Effector CD4-positive, alpha-beta T cell (primary cell): Measurements from ENCODE around the gene CTTN.
A peak's percentile ranks its signal among the peaks of the same experiment; 100 is the strongest.

Source experiments
- DNase-seq: peaks from one replicate; pipeline ENCODE4 v3.0.0-alpha.2; 2020
- total RNA-seq: gene quantifications from one replicate; lab custom pipeline; 2026; lab: John Stamatoyannopoulos, UW

The CTTN gene
- 0.56 reads per million for total RNA-seq

GRCh38 chr11:70397983-70398833, at the start of gene CTTN:
TSS of gene CTTN (plus strand) at chr11:70398529. CDS start at chr11:70407298, 8,769 bp downstream.
- peak; percentile 41 for DNase-seq

DNA sequence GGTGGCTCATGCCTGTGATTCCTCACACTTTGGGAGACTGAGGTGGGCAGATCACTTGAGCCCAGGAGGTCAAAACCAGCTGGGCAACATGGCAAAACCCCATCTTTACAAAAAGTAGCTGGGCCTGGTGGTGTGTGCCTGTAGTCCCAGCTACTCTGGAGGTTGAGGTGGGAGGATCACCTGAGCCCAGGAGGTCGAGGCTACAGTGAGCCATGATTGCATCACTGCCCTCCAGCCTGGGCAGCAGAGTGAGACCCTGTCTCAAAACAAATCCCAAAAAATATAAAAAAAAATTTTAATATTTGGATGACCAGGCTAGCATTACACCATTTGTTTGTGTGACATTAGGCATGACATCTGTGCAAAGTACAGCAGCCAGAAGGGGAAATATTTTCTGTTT, 49.7 kb upstream of the CTTN start:
- DNase-seq = no peak

DNA sequence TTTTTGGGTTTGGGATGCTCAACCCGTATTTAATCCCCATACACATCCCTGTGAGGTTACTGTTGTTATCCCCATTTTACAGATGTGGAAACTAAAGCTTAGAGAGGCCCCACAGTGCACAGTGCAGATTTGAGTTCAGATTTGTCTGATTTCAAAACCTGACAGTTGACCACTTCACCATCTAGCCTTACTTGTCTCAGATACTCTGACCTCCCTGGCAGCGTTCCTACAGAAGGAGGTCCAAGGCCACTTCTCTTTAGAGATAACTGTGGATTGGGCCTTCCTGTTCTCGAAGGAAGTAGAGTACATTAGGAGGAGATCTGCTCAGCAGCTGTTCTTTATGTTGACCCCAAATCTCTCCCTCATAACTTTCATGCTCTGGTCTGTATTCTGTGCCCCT, 46.7 kb upstream of the CTTN start:
- no peak for DNase-seq

DNA sequence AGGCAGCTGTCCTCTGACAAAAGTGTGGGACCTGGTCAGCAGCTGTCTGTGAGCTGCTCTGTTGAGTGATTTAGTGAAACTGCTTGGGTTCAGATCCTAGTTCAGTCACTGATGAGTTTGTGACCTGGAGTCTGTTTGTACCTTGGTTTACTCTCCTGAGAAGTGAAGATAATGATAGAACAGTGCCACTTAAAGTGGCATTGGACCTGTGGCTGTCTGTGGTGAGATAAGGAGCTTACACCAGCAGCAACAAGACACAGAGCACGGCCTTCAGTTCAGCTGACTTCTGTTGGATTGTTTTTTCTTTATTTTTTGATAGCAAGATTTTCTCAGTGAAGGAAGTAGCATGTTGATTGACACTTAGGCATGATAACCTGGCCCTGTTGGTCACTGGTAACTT, 46.2 kb upstream of the CTTN start:
- no peak for DNase-seq

DNA sequence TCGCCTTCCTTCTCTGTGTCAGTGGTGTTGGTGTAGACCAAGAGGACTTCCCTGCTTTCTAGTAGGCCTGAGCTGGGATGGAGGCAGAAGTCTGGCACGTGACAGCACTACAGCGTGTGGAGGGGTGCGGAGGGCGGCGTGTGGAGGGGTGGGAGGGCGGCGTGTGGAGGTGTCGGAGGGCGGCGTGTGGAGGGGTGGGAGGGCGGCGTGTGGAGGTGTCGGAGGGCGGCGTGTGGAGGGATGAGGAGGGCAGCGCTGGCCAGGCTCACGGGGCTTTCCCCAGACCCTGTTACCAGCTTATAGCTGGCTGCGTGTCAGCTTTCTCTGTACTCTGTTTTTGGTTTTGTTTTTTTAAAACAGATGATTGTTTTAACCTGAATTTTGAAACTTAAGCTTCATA, 45.7 kb upstream of the CTTN start:
- DNase-seq = no peak

- DNase-seq = no peak
These were observed 45.0 kb upstream of the CTTN start for GRCh38 chr11:70353329-70353728.

- DNase-seq = no peak
These were observed 44.3 kb upstream of the CTTN start for GRCh38 chr11:70353900-70354568.

- DNase-seq = no peak
These were observed 43.7 kb upstream of the CTTN start for GRCh38 chr11:70354629-70355028.

DNA sequence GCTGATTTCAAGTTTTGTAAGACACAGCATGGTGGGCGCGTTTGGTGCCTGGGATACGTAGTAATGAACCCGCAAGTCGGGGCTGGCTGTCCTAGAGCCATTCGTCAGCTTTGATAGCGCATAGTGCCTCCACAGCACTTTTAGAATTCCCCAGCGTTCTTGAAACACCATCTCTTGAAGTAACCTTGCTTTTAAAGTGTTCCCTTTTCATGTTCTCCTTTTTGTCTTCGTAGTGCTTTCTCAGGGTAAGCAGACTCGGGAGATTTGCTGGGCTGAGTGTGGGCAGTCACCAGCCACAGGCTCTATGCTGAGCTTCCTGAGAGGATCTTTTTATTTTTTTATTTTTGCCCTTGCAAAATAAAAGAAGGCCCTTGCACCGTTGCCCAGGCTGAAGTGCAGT, 39.6 kb upstream of the CTTN start:
- no peak for DNase-seq

- no peak for DNase-seq
These were observed 38.7 kb upstream of the CTTN start for GRCh38 chr11:70359451-70360205.

- DNase-seq = no peak
These were observed 38.1 kb upstream of the CTTN start for GRCh38 chr11:70360211-70360610.

- no peak for DNase-seq
These were observed 34.2 kb upstream of the CTTN start for GRCh38 chr11:70364178-70364577.

DNA sequence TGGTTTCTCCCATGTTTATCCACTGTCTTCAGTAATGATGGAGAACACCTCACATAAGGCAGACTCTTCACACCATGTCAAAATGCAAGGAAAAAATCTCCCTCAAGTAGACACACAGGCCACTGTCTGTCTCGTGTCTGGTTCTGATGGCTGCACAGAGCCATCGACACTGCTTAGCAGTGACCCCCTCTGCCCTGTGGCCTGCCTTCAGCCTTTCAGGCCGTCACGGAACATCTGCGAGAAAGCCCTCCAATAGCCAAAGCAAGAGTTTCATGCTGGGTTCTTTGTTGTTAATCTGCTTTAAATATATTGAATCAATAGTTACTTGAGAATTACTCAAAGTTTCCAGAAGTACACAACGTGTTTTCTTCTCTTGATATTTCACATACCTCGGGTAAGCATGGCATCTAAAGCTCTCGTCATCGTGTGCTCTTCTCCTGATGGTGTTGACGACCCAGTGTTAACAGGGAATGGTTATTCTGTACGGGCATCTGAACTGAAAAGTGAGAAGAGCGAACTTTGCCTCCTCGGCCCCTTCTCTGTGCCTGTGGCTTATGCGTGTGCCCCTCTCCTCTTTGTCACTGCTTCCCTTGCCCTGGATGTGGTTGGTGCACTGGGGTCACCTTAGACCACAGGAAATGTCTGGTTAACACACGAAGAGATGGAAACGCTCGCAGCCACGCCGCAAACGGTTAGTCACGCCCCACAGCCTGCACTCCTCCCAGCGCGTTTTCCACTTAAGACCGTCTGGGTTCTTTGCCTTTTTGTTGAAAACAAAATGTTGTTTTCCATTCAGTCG, 33.4 kb upstream of the CTTN start:
- peak; percentile 9 for DNase-seq

DNA sequence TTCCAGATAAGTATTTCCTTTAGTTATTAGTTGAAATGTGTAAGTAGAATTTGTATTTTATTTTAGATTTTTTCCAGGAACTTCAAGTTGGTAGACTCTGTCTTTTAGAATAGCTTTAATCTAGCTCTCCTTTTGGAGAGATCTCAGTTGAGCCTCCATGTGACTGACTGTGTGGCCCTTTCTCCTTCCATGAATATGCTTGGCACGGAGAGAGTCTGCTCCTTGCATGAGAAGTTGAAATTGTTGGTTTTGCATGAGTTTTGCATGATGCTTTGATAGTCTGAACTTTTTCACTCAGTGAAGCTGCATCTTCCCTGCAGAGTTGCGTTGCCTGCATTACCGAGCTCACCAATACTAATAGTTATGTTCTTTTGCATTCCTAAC, 32.8 kb upstream of the CTTN start:
- no peak for DNase-seq

DNA sequence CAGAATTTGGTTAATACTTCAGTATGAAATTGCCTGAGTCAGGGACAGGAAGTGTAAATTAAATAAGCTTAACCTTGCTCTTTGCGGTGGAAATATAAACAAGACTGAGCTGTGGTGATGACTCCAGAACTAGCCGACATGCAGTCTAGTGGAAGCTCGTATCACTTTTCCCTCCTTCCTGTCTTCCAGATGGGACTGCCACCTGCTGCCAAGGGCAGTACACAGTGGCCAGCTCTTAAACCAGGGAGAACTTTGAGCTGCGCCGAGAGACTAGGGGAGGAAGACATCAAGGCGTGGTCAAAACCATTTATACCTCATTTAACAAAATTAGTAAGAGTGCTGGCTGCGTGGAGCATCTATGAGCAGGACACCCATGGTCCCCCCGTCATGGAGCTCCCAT, 31.3 kb upstream of the CTTN start:
- no peak for DNase-seq

DNA sequence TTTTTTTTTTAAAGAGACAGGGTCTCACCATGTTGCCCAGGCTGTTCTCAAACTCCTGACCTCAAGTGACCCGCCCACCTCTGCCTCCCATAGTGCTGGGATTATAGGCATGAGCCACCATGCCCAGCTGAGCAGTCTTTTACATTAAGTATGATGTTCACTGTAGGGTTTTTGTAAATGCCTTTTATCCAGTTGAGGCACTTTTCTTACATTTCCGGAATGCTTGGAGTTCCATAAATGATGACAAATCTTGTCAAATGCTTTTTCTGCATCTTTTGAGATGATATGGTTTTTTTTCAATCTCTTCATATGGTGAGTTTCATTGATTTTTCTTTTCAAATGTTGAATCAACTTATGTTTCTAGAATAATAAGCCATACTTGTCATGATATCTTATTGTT, 29.4 kb upstream of the CTTN start:
- DNase-seq = no peak

DNA sequence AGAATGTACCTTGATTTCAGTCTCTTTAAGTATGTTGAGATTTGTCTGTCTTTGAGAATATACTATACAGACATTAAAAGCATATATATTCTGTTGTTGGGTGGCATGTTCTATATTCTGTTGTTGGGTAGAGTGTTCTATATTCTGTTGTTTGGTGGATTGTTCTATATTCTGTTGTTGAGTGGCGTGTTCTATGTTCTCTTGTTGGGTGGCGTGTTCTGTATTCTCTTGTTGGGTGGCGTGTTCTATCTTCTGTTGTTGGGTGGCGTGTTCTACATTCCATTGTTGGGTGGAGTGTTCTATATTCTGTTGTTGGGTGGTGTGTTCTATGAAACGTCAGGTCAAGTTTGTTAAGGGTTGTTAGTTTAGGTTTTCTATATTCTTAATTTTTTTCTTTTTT, 27.1 kb upstream of the CTTN start:
- DNase-seq = no peak

DNA sequence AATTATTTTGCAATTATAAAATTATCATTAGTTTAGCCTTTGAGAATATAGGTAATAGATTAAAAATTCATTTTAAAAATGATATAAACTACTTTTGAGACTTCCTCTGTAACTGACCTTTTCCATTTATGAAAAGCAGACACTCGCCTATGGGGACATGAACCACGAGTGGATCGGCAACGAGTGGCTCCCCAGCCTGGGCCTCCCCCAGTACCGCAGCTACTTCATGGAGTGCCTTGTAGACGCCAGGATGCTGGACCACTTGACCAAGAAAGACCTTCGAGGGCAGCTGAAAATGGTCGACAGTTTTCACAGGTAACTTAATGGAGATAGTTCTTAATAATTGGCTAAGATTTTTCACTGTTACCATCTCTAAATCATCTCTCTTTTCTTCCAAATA, 26.3 kb upstream of the CTTN start:
- DNase-seq = no peak

DNA sequence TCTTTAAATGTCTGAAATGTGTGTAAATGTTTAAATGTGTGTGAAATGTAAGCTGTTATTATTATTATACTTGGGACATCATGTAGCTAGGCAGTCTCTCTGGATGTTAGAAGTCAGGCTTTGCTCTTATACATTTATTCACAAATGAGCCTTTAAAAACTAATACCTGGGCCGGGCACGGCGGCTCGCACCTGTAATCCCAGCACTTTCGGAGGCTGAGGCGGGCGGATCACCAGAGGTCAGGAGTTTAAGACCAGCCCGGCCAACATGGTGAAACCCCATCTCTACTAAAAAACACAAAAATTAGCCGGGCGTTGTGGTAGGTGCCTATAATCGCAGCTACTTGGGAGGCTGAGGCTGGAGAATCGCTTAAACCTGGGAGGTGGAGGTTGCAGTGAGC, 21.7 kb upstream of the CTTN start:
- no peak for DNase-seq

- DNase-seq = no peak
These were observed 20.7 kb upstream of the CTTN start for GRCh38 chr11:70377645-70378044.

GRCh38 chr11:70378506-70379134, 19.7 kb upstream of the CTTN start:
- no peak for DNase-seq

GRCh38 chr11:70381350-70381749, 17.0 kb upstream of the CTTN start:
- DNase-seq = no peak
